PC-3 (cell line): ENCODE results near the gene ABHD11. TPM values are rescaled to one million over a fixed set of nuclear protein-coding genes. Genes with fewer than 3 reads are reported as not detected.

Experiments
- ATAC-seq: fragments of 200-7000 bp; cut with Tn5 transposase; 2 replicates; pipeline ENCODE4 v1.9.1; 2020; ENCODE audit warnings: mild to moderate bottlenecking, moderate library complexity
- BruUV-seq: library from RNA; stranded (reverse); fragments of 400-500 nt; replicated peaks from 2 replicates; lab custom pipeline; 2021; lab: Mats Ljungman, UMichigan
- CTCF ChIA-PET: fragments of 300-600 bp; sonication (Branson Sonifier 250); formaldehyde crosslinking; loops from one replicate; lab custom pipeline; 2022; ENCODE audit warnings: antibody characterized with exemption; lab: Charles Lee
- POLR2A ChIA-PET: fragments of 300-600 bp; sonication (Branson Sonifier 250); formaldehyde crosslinking; loops from one replicate; lab custom pipeline; 2022; ENCODE audit warnings: antibody characterized with exemption; ENCODE audit not compliant: unreplicated experiment; lab: Charles Lee
- DNase-seq: peaks from one replicate; pipeline ENCODE4 v3.0.0-alpha.2; 2015
- H2AFZ ChIP-seq: fragments of 300-600 bp; sonication (generic); 2 replicates; pipeline ENCODE4 v1.6.0; 2016; ENCODE audit warnings: antibody characterized with exemption, low read length
- H3F3A ChIP-seq: fragments of 300-600 bp; sonication (generic); one replicate; pipeline ENCODE4 v1.6.0; 2017; ENCODE audit warnings: antibody characterized with exemption, low read length, control low read depth, mild to moderate bottlenecking; ENCODE audit not compliant: unreplicated experiment
- H3K27ac ChIP-seq: fragments of 300-600 bp; sonication (generic); 2 replicates; pipeline ENCODE4 v1.5.1; 2016; ENCODE audit warnings: mild to moderate bottlenecking, low read length
- H3K27me3 ChIP-seq: fragments of 300-600 bp; sonication (generic); 2 replicates; pipeline ENCODE4 v1.6.1; 2016; ENCODE audit warnings: low read length, mixed read lengths
- H3K36me3 ChIP-seq: fragments of 300-600 bp; sonication (generic); 2 replicates; pipeline ENCODE4 v1.6.1; 2016; ENCODE audit warnings: low read depth, mixed run types, low read length, mixed read lengths
- H3K4me1 ChIP-seq: fragments of 300-600 bp; sonication (generic); 2 replicates; pipeline ENCODE4 v1.5.1; 2016; ENCODE audit warnings: low read length; ENCODE audit not compliant: insufficient read depth
- H3K4me2 ChIP-seq: fragments of 300-600 bp; sonication (generic); 2 replicates; pipeline ENCODE4 v1.6.0; 2016; ENCODE audit warnings: low read length
- H3K4me3 ChIP-seq: fragments of 300-600 bp; sonication (generic); 2 replicates; pipeline ENCODE4 v1.5.1; 2016; ENCODE audit warnings: mild to moderate bottlenecking, low read length, mixed read lengths
- H3K79me2 ChIP-seq: fragments of 300-600 bp; sonication (generic); 2 replicates; pipeline ENCODE4 v1.6.1; 2017; ENCODE audit warnings: low read length, mixed read lengths
- H3K9ac ChIP-seq: fragments of 300-600 bp; sonication (generic); 2 replicates; pipeline ENCODE4 v1.6.0; 2016; ENCODE audit warnings: mild to moderate bottlenecking, low read length
- H3K9me2 ChIP-seq: fragments of 300-600 bp; sonication (generic); replicated peaks from 2 replicates; pipeline ENCODE4 v1.6.1; 2016; ENCODE audit warnings: mixed run types, low read length, mixed read lengths
- H3K9me3 ChIP-seq: fragments of 300-600 bp; sonication (generic); 2 replicates; pipeline ENCODE4 v1.6.1; 2016; ENCODE audit warnings: low read length, mixed read lengths
- H4K20me1 ChIP-seq: fragments of 300-600 bp; sonication (generic); 2 replicates; pipeline ENCODE4 v1.6.1; 2016; ENCODE audit warnings: low read length, mixed read lengths
- EZH2 ChIP-seq: fragments of 300-600 bp; sonication (generic); IDR thresholded peaks from one replicate; pipeline ENCODE4 v1.6.1; 2017; ENCODE audit warnings: antibody characterized with exemption, mild to moderate bottlenecking, low read length; ENCODE audit not compliant: unreplicated experiment
- EZH2phosphoT487 ChIP-seq: fragments of 300-600 bp; sonication (generic); IDR thresholded peaks from 2 replicates; pipeline ENCODE4 v1.6.1; 2018; ENCODE audit warnings: mild to moderate bottlenecking, antibody characterized with exemption, low read length, borderline replicate concordance
- intact Hi-C: fragments of 100-400 bp; cut with micrococcal nuclease; formaldehyde crosslinking; loops from 2 replicates; pipeline ENCODE4 v1.9.0; 2023
- total RNA-seq: library from RNA; depleted of rRNA; stranded (reverse); fragments of >200 nt; gene quantifications from 2 replicates; pipeline ENCODE4 v1.2.3, GENCODE V29; 2014
- TF ChIP-seq, protein P1 (sequence below): fragments of 300-600 bp; sonication (generic); conservative IDR thresholded peaks from 2 replicates; pipeline ENCODE4 v1.5.1; 2017; ENCODE audit warnings: antibody characterized with exemption, low read depth, mild to moderate bottlenecking, low read length

Gene ABHD11
- total RNA-seq, 1 experiment from 2014 or later = 41.4 TPM

GRCh38 chr7:73732397-73732796, 6.2 kb downstream of the ABHD11 start:
- no peaks in the 10 kb centered on the region for H3K9me3 ChIP-seq
- peaks cover 6% of the 10 kb centered on the region; the same call in 1 of the 2 replicates for H3K36me3 ChIP-seq
- no TSS peak for BruUV-seq
- H3K79me2 ChIP-seq = peaks cover 5% of the 10 kb centered on the region
- ChIA-PET POLR2A (no interaction called here), CTCF (interaction anchor here (0.6 to 0.7 kb wide), 2 partner anchors 226 to 267 kb away, joined by 3 to 5 read pairs; no protein-coding TSS in a partner anchor)
- H4K20me1 ChIP-seq = peaks cover 4% of the 10 kb centered on the region; the same call in 1 of the 2 replicates
- no peaks in the 10 kb centered on the region for H3K9me2 ChIP-seq
- H3K4me3 ChIP-seq = no peak overlapping the region
- TF ChIP-seq, protein P1, sequence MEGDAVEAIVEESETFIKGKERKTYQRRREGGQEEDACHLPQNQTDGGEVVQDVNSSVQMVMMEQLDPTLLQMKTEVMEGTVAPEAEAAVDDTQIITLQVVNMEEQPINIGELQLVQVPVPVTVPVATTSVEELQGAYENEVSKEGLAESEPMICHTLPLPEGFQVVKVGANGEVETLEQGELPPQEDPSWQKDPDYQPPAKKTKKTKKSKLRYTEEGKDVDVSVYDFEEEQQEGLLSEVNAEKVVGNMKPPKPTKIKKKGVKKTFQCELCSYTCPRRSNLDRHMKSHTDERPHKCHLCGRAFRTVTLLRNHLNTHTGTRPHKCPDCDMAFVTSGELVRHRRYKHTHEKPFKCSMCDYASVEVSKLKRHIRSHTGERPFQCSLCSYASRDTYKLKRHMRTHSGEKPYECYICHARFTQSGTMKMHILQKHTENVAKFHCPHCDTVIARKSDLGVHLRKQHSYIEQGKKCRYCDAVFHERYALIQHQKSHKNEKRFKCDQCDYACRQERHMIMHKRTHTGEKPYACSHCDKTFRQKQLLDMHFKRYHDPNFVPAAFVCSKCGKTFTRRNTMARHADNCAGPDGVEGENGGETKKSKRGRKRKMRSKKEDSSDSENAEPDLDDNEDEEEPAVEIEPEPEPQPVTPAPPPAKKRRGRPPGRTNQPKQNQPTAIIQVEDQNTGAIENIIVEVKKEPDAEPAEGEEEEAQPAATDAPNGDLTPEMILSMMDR = no peak
- TF ChIP-seq EZH2phosphoT487 (no peak), EZH2 (no peak)
- intact Hi-C loops = no loop called here
- no peak for ATAC-seq
- no peak overlapping the region for H2AFZ ChIP-seq
- no peak for DNase-seq
- no peaks in the 10 kb centered on the region for H3K27me3 ChIP-seq
- no peak overlapping the region for H3K27ac ChIP-seq
- no peaks in the 10 kb centered on the region for H3F3A ChIP-seq
- peaks cover 9% of the 10 kb centered on the region for H3K4me1 ChIP-seq
- H3K9ac ChIP-seq = no peak overlapping the region
- H3K4me2 ChIP-seq = no peak overlapping the region

DNA sequence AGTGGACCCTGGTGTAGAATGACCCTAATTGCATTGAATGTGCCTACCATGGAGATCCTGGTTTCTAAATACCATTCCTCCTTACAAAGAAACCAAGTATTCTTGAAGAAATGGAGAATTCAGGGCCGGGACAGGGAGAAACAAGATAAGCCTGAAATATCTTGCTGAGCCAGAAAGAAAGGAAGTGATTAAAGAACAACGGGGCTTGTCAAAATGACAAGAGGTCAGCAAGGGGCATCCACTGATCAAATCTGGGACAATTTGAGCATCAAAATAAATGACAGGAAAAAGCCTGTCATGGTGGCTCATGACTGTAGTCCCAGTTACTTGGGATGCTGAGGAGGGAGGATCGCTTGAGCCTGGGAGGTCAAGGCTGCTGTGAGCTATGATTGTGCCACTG, 8.1 kb downstream of the ABHD11 start:
- ChIA-PET POLR2A (no interaction called here), CTCF (no interaction called here)
- H4K20me1 ChIP-seq = no peaks in the 10 kb centered on the region
- no peak overlapping the region for H3K27ac ChIP-seq
- BruUV-seq = no TSS peak
- TF ChIP-seq EZH2 (no peak), EZH2phosphoT487 (no peak)
- TF ChIP-seq, protein P1 = no peak
- H2AFZ ChIP-seq = no peak overlapping the region
- H3F3A ChIP-seq = no peaks in the 10 kb centered on the region
- H3K4me3 ChIP-seq = no peak overlapping the region
- H3K36me3 ChIP-seq = no peaks in the 10 kb centered on the region
- no peak for ATAC-seq
- H3K9me2 ChIP-seq = no peaks in the 10 kb centered on the region
- H3K4me2 ChIP-seq = no peak overlapping the region
- no peaks in the 10 kb centered on the region for H3K27me3 ChIP-seq
- peaks cover 6% of the 10 kb centered on the region; the same call in 1 of the 2 replicates for H3K4me1 ChIP-seq
- H3K9ac ChIP-seq = no peak overlapping the region
- intact Hi-C loops = no loop called here
- no peaks in the 10 kb centered on the region for H3K9me3 ChIP-seq
- no peak for DNase-seq
- no peaks in the 10 kb centered on the region for H3K79me2 ChIP-seq

DNA sequence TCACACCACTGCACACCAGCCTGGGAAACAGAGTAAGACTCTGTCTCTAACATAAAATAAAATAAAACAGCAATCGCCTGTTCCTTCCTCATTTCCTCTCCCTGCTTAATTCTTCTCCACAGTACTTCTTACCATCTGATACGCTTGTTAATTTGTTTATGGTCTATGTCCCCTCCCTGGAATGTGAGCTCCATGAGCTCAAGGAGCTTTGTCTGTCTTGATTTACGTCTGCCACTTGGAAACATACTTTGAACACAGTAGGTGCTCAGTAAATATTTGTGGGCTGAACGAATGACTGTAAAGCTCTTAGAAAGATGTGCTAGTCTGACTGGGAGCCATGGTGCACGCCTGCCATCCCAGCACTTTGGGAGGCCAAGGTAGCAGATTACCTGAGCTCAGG, 10.1 kb downstream of the ABHD11 start:
- BruUV-seq = no TSS peak
- POLR2A ChIA-PET = interaction anchor here (0.6 kb wide), 1 partner anchor 122 kb away, joined by 3 read pairs; no protein-coding TSS in a partner anchor
- intact Hi-C loops = no loop called here

More for the DNA sequence above, 10.1 kb downstream of the ABHD11 start:
- no peaks in the 10 kb centered on the region for H3K9me2 ChIP-seq
- H3F3A ChIP-seq = no peaks in the 10 kb centered on the region
- no peak overlapping the region for H2AFZ ChIP-seq
- no peaks in the 10 kb centered on the region for H3K36me3 ChIP-seq
- H3K27me3 ChIP-seq = no peaks in the 10 kb centered on the region
- H3K9ac ChIP-seq = no peak overlapping the region
- no peaks in the 10 kb centered on the region for H3K79me2 ChIP-seq
- H3K4me2 ChIP-seq = no peak overlapping the region
- H3K9me3 ChIP-seq = no peaks in the 10 kb centered on the region
- H3K27ac ChIP-seq = no peak overlapping the region
- ATAC-seq = no peak
- H4K20me1 ChIP-seq = no peaks in the 10 kb centered on the region
- no peak overlapping the region for H3K4me3 ChIP-seq
- H3K4me1 ChIP-seq = no peaks in the 10 kb centered on the region
- CTCF ChIA-PET = interaction anchor here (0.8 kb wide), 1 partner anchor 122 kb away, joined by 5 read pairs; no protein-coding TSS in a partner anchor
- no peak for DNase-seq
- TF ChIP-seq, protein P1 = no peak
- TF ChIP-seq EZH2 = no peak
- no peak for TF ChIP-seq EZH2phosphoT487
